Panc1 (cell line): Measurements from ENCODE around the gene HOMER1. TPM values are rescaled to one million over a fixed set of nuclear protein-coding genes. Genes with fewer than 3 reads are reported as not detected.
"Not testable (repeated sequence)": the region's sequence is repeated elsewhere in the genome, so short reads cannot be mapped to it uniquely, and the experiment has no call there.

Experiments
- ATAC-seq: fragments of 200-7000 bp; cut with Tn5 transposase; 2 replicates; pipeline ENCODE4 v1.9.1; 2020; ENCODE audit warnings: mild to moderate bottlenecking, moderate library complexity
- BruUV-seq: library from RNA; stranded (reverse); fragments of 400-500 nt; replicated peaks from 2 replicates; lab custom pipeline; 2021; lab: Mats Ljungman, UMichigan
- CTCF ChIA-PET: fragments of 300-600 bp; sonication (Branson Sonifier 250); formaldehyde crosslinking; loops from one replicate; lab custom pipeline; 2022; ENCODE audit warnings: antibody characterized with exemption; lab: Charles Lee
- POLR2A ChIA-PET: fragments of 300-600 bp; sonication (Branson Sonifier 250); formaldehyde crosslinking; loops from one replicate; lab custom pipeline; 2022; ENCODE audit warnings: antibody characterized with exemption; lab: Charles Lee
- DNase-seq: peaks from one replicate; pipeline ENCODE4 v3.0.0-alpha.2; 2010; ENCODE audit warnings: low read depth, low spot score
- H3K27ac ChIP-seq: 2 replicates; pipeline ENCODE4 v1.5.1; 2011; ENCODE audit warnings: mild to moderate bottlenecking, low read length, inconsistent platforms
- H3K27me3 ChIP-seq: fragments of 200-500 bp; sonication (Bioruptor generic); 2 replicates; pipeline ENCODE4 v1.6.0; 2014; ENCODE audit warnings: low read length, inconsistent platforms; ENCODE audit not compliant: control insufficient read depth, insufficient read depth
- H3K36me3 ChIP-seq: fragments of 200-500 bp; sonication (Bioruptor generic); 2 replicates; pipeline ENCODE4 v1.5.1; 2014; ENCODE audit warnings: inconsistent platforms, mild to moderate bottlenecking, low read length, moderate library complexity; ENCODE audit not compliant: control insufficient read depth, insufficient read depth
- H3K4me1 ChIP-seq: 2 replicates; pipeline ENCODE4 v1.5.1; 2011; ENCODE audit warnings: inconsistent platforms, mild to moderate bottlenecking, low read length, moderate library complexity; ENCODE audit not compliant: control insufficient read depth, insufficient read depth
- H3K4me3 ChIP-seq, 2 experiments: 2 replicates each; pipeline ENCODE4 v1.5.1; 2011 to 2012; ENCODE audit warnings: low read depth in 2 of 2, low read length in 2 of 2, mild to moderate bottlenecking in 2 of 2, inconsistent platforms in 1 of 2, moderate library complexity in 1 of 2
- H3K9me3 ChIP-seq: fragments of 200-500 bp; sonication (Bioruptor generic); 2 replicates; pipeline ENCODE4 v1.5.1; 2014; ENCODE audit warnings: low read depth, mild to moderate bottlenecking, inconsistent platforms, low read length, moderate library complexity; ENCODE audit not compliant: control insufficient read depth, insufficient read depth
- CTCF ChIP-seq: fragments of 450-650 bp; IDR thresholded peaks from 2 replicates; pipeline ENCODE4 v1.5.1; 2017; ENCODE audit warnings: mild to moderate bottlenecking
- POLR2AphosphoS5 ChIP-seq: IDR thresholded peaks from 2 replicates; pipeline ENCODE4 v1.6.1; 2012; ENCODE audit warnings: mild to moderate bottlenecking, low read depth, low read length, moderate library complexity
- REST ChIP-seq, 2 experiments: IDR thresholded peaks; 2 replicates each; pipeline ENCODE4 v1.6.1; 2011 to 2012; ENCODE audit warnings: low read depth in 2 of 2, control low read depth in 1 of 2, low read length in 1 of 2, mild to moderate bottlenecking in 1 of 2, moderate library complexity in 1 of 2; ENCODE audit not compliant: insufficient read depth in 1 of 2
- SIN3A ChIP-seq: IDR thresholded peaks from 2 replicates; pipeline ENCODE4 v1.6.1; 2012; ENCODE audit warnings: low read depth, mild to moderate bottlenecking, low read length, moderate library complexity, borderline replicate concordance; ENCODE audit not compliant: insufficient read depth
- TCF7L2 ChIP-seq: IDR thresholded peaks from 2 replicates; pipeline ENCODE4 v1.6.1; 2011; ENCODE audit warnings: mild to moderate bottlenecking, low read depth, low read length, inconsistent platforms
- in situ Hi-C: cut with HindIII; loops from 2 replicates; pipeline ENCODE4 v1.10.0; 2016; ENCODE audit warnings: low sequenced_read_pairs, low pct_unique_long_range_greater_than_20kb
- intact Hi-C: fragments of 100-400 bp; cut with micrococcal nuclease; formaldehyde crosslinking; loops from one replicate; pipeline ENCODE4 v1.10.0; 2022; ENCODE audit not compliant: unreplicated experiment
- total RNA-seq: library from RNA; stranded (reverse); gene quantifications from one replicate; pipeline ENCODE4 v1.2.1, GENCODE V29; 2021; ENCODE audit not compliant: unreplicated experiment

HOMER1 gene
- total RNA-seq, 1 experiment from 2014 or later = 19.6 TPM

GRCh38 chr5:79517601-79518000 lies 3.7 kb upstream of the HOMER1 start:
- no peak overlapping the region for H3K4me3 ChIP-seq
- no peaks in the 10 kb centered on the region; the same call in 1 of the 2 replicates for H3K36me3 ChIP-seq
- in situ Hi-C loops = no loop called here
- ChIA-PET CTCF (interaction anchor here (0.6 kb wide), 1 partner anchor 267 kb away, joined by 8 read pairs; no protein-coding TSS in a partner anchor), POLR2A (no interaction called here)
- intact Hi-C loops = no loop called here
- ATAC-seq = no peak
- H3K4me1 ChIP-seq = peaks cover 5% of the 10 kb centered on the region; the same call in 1 of the 2 replicates
- no peaks in the 10 kb centered on the region for H3K9me3 ChIP-seq
- H3K27ac ChIP-seq = no peak overlapping the region
- BruUV-seq = no TSS peak
- no peak for DNase-seq
- H3K27me3 ChIP-seq = no peaks in the 10 kb centered on the region
- TF ChIP-seq TCF7L2 = no peak
- no peak for TF ChIP-seq CTCF
- no peak for TF ChIP-seq POLR2AphosphoS5
- TF ChIP-seq SIN3A = no peak
- no peak for TF ChIP-seq REST (IDR thresholded peaks at IDR 0.05; ENCODE audit: insufficient read depth in 1 of 2, low read depth in 2 of 2, low read length in 1 of 2)

GRCh38 chr5:79516986-79517385 lies 3.1 kb upstream of the HOMER1 start:
- TF ChIP-seq POLR2AphosphoS5 (no peak), REST (IDR thresholded peaks at IDR 0.05; ENCODE audit: insufficient read depth in 1 of 2, low read depth in 2 of 2, low read length in 1 of 2) (no peak), TCF7L2 (no peak), CTCF (no peak), SIN3A (no peak)
- ATAC-seq (no peak), DNase-seq (no peak)
- no TSS peak for BruUV-seq
- Histone ChIP-seq H3K4me3 (no peak overlapping the region), H3K4me1 (peaks cover 5% of the 10 kb centered on the region; the same call in 1 of the 2 replicates), H3K27ac (no peak overlapping the region), H3K9me3 (no peaks in the 10 kb centered on the region), H3K36me3 (no peaks in the 10 kb centered on the region; the same call in 1 of the 2 replicates), H3K27me3 (no peaks in the 10 kb centered on the region)
- ChIA-PET CTCF (interaction anchor here (0.6 kb wide), 1 partner anchor 264 kb away, joined by 5 read pairs; no protein-coding TSS in a partner anchor), POLR2A (no interaction called here)
- in situ Hi-C loops = no loop called here
- intact Hi-C loops = no loop called here

- H3K4me1 ChIP-seq, H3K4me3 ChIP-seq, ATAC-seq, H3K36me3 ChIP-seq, BruUV-seq, H3K27me3 ChIP-seq, H3K9me3 ChIP-seq, H3K27ac ChIP-seq, intact Hi-C loops, POLR2A ChIA-PET, CTCF ChIA-PET, in situ Hi-C loops, DNase-seq: not testable (repeated sequence)
These were observed 2.4 kb upstream of the HOMER1 start for GRCh38 chr5:79516331-79516730.
